Astrocyte (in vitro differentiated cells and primary cell): ENCODE data around the gene VEPH1. TPM values are rescaled to one million over a fixed set of nuclear protein-coding genes. Genes with fewer than 3 reads are reported as not detected.

ENCODE experiments used
- DNase-seq: peaks from one replicate; pipeline ENCODE4 v3.0.0-alpha.2; 2010; ENCODE audit warnings: low read depth
- FAIRE-seq: peaks from 2 replicates; lab custom pipeline; 2011; peaks lifted over from hg19 to GRCh38; lab: Jason Lieb, UNC
- H2AFZ ChIP-seq: 2 replicates; pipeline ENCODE4 v1.6.0; 2012; ENCODE audit warnings: low read depth, low read length, inconsistent platforms
- H3K27ac ChIP-seq: 2 replicates; pipeline ENCODE4 v1.5.1; 2011; ENCODE audit warnings: low read depth, low read length, inconsistent platforms
- H3K27me3 ChIP-seq: 2 replicates; pipeline ENCODE4 v1.6.0; 2011; ENCODE audit warnings: low read length, inconsistent platforms; ENCODE audit not compliant: insufficient read depth
- H3K36me3 ChIP-seq: 2 replicates; pipeline ENCODE4 v1.5.1; 2011; ENCODE audit warnings: low read length, inconsistent platforms; ENCODE audit not compliant: insufficient read depth
- H3K4me1 ChIP-seq: 2 replicates; pipeline ENCODE4 v1.5.1; 2011; ENCODE audit warnings: low read length, inconsistent platforms; ENCODE audit not compliant: insufficient read depth
- H3K4me2 ChIP-seq: 2 replicates; pipeline ENCODE4 v1.6.0; 2012; ENCODE audit warnings: low read length, inconsistent platforms
- H3K4me3 ChIP-seq: 2 replicates; pipeline ENCODE4 v1.5.1; 2011; ENCODE audit warnings: low read depth, mild to moderate bottlenecking, low read length, inconsistent platforms; ENCODE audit not compliant: insufficient read depth
- H3K79me2 ChIP-seq: 2 replicates; pipeline ENCODE4 v1.6.0; 2012; ENCODE audit warnings: mild to moderate bottlenecking, low read length, inconsistent platforms; ENCODE audit not compliant: insufficient read depth
- H3K9ac ChIP-seq: 2 replicates; pipeline ENCODE4 v1.6.0; 2012; ENCODE audit warnings: mild to moderate bottlenecking, low read length, inconsistent platforms
- H3K9me3 ChIP-seq: 2 replicates; pipeline ENCODE4 v1.5.1; 2012; ENCODE audit warnings: low read depth, mild to moderate bottlenecking, low read length, inconsistent platforms; ENCODE audit not compliant: insufficient read depth
- H4K20me1 ChIP-seq: 2 replicates; pipeline ENCODE4 v1.6.0; 2012; ENCODE audit warnings: low read length, inconsistent platforms; ENCODE audit not compliant: insufficient read depth
- H3K27ac Mint-ChIP-seq: one replicate; pipeline ENCODE4 v1.8.0; 2021; ENCODE audit warnings: mild to moderate bottlenecking, mixed read lengths; ENCODE audit not compliant: unreplicated experiment
- H3K27me3 Mint-ChIP-seq: one replicate; pipeline ENCODE4 v1.8.0; 2021; ENCODE audit warnings: low read depth, mixed read lengths; ENCODE audit not compliant: unreplicated experiment
- H3K36me3 Mint-ChIP-seq: one replicate; pipeline ENCODE4 v1.8.0; 2021; ENCODE audit warnings: low read depth, mixed read lengths; ENCODE audit not compliant: unreplicated experiment
- H3K4me1 Mint-ChIP-seq: one replicate; pipeline ENCODE4 v1.8.0; 2021; ENCODE audit warnings: low read depth, mixed read lengths; ENCODE audit not compliant: unreplicated experiment
- H3K4me3 Mint-ChIP-seq: one replicate; pipeline ENCODE4 v1.8.0; 2021; ENCODE audit warnings: mild to moderate bottlenecking, moderate library complexity, mixed read lengths; ENCODE audit not compliant: unreplicated experiment
- H3K9me3 Mint-ChIP-seq: one replicate; pipeline ENCODE4 v1.8.0; 2021; ENCODE audit warnings: mild to moderate bottlenecking, mixed read lengths; ENCODE audit not compliant: unreplicated experiment
- CTCF ChIP-seq: IDR thresholded peaks from 2 replicates; pipeline ENCODE4 v1.5.1; 2011; ENCODE audit warnings: low read depth, mild to moderate bottlenecking, inconsistent platforms, low read length, moderate library complexity; ENCODE audit not compliant: insufficient read depth
- EZH2 ChIP-seq: IDR thresholded peaks from 2 replicates; pipeline ENCODE4 v1.6.1; 2012; ENCODE audit warnings: mild to moderate bottlenecking, low read length, inconsistent platforms; ENCODE audit not compliant: insufficient read depth
- total RNA-seq: library from RNA; stranded (reverse); gene quantifications from 2 replicates; pipeline ENCODE4 v1.2.1, GENCODE V29; 2021

VEPH1 gene
- total RNA-seq, 1 donor from 2014 or later = 9.4 TPM

- DNase-seq = peak; percentile 39
Observed at GRCh38 chr3:157447026-157447694, 56.1 kb downstream of the VEPH1 start.

GRCh38 chr3:157445857-157446256 lies 57.4 kb downstream of the VEPH1 start:
- no peaks in the 10 kb centered on the region for H3K9me3 Mint-ChIP-seq
- no peaks in the 10 kb centered on the region for H3K9me3 ChIP-seq
- H3K4me1 Mint-ChIP-seq = no peaks in the 10 kb centered on the region
- peaks cover 3% of the 10 kb centered on the region for H4K20me1 ChIP-seq
- H3K4me3 Mint-ChIP-seq = no peak overlapping the region
- peaks cover 4% of the 10 kb centered on the region for H3K36me3 ChIP-seq
- peaks cover 4% of the 10 kb centered on the region for H3K79me2 ChIP-seq
- no peaks in the 10 kb centered on the region for H3K36me3 Mint-ChIP-seq
- no peak overlapping the region for H3K27ac Mint-ChIP-seq
- H3K9ac ChIP-seq = no peak overlapping the region
- TF ChIP-seq CTCF (no peak), EZH2 (no peak)
- no peaks in the 10 kb centered on the region for H3K4me1 ChIP-seq
- no peaks in the 10 kb centered on the region for H3K27me3 Mint-ChIP-seq
- no peaks in the 10 kb centered on the region for H3K27me3 ChIP-seq
- no peak overlapping the region for H3K4me3 ChIP-seq
- no peak overlapping the region for H3K4me2 ChIP-seq
- no peak for FAIRE-seq
- no peak overlapping the region for H2AFZ ChIP-seq
- DNase-seq = no peak
- H3K27ac ChIP-seq = no peak overlapping the region

More at GRCh38 chr3:157447026-157447694, 56.1 kb downstream of the VEPH1 start:
- H3K9me3 Mint-ChIP-seq = no peaks in the 10 kb centered on the region
- Histone ChIP-seq H3K9me3 (no peaks in the 10 kb centered on the region), H3K4me1 (no peaks in the 10 kb centered on the region), H2AFZ (no peak overlapping the region), H3K27me3 (no peaks in the 10 kb centered on the region), H3K4me3 (no peak overlapping the region), H4K20me1 (peaks cover 3% of the 10 kb centered on the region), H3K4me2 (no peak overlapping the region), H3K27ac (no peak overlapping the region), H3K9ac (no peak overlapping the region), H3K36me3 (peaks cover 4% of the 10 kb centered on the region), H3K79me2 (no peaks in the 10 kb centered on the region)
- FAIRE-seq = peak; percentile 9
- no peak overlapping the region for H3K4me3 Mint-ChIP-seq
- no peaks in the 10 kb centered on the region for H3K4me1 Mint-ChIP-seq
- H3K27me3 Mint-ChIP-seq = no peaks in the 10 kb centered on the region
- TF ChIP-seq CTCF (peak; percentile 71), EZH2 (no peak)
- no peaks in the 10 kb centered on the region for H3K36me3 Mint-ChIP-seq
- H3K27ac Mint-ChIP-seq = no peak overlapping the region

GRCh38 chr3:157444797-157445184 lies 58.4 kb downstream of the VEPH1 start:
- H3K4me1 Mint-ChIP-seq = no peaks in the 10 kb centered on the region
- H3K4me2 ChIP-seq = no peak overlapping the region
- no peaks in the 10 kb centered on the region for H3K36me3 Mint-ChIP-seq
- peaks cover 3% of the 10 kb centered on the region for H4K20me1 ChIP-seq
- H3K9ac ChIP-seq = no peak overlapping the region
- peaks cover 4% of the 10 kb centered on the region for H3K36me3 ChIP-seq
- DNase-seq (no peak), FAIRE-seq (no peak)
- H3K27me3 Mint-ChIP-seq = no peaks in the 10 kb centered on the region
- H3K27ac Mint-ChIP-seq = no peak overlapping the region
- no peaks in the 10 kb centered on the region for H3K9me3 Mint-ChIP-seq
- H3K4me3 ChIP-seq = no peak overlapping the region
- H3K9me3 ChIP-seq = no peaks in the 10 kb centered on the region
- no peak overlapping the region for H3K4me3 Mint-ChIP-seq
- H3K27me3 ChIP-seq = no peaks in the 10 kb centered on the region
- no peaks in the 10 kb centered on the region for H3K4me1 ChIP-seq
- H3K79me2 ChIP-seq = peaks cover 10% of the 10 kb centered on the region
- no peak for TF ChIP-seq CTCF
- no peak for TF ChIP-seq EZH2
- H2AFZ ChIP-seq = no peak overlapping the region
- H3K27ac ChIP-seq = no peak overlapping the region
